NOMO-1 treated with DMSO at 0.1 percent for 48 hours (cell line): Measurements from ENCODE around the gene CDK15.
A peak's percentile ranks its signal among the peaks of the same experiment; 100 is the strongest.
"Not testable (repeated sequence)": the region's sequence is repeated elsewhere in the genome, so short reads cannot be mapped to it uniquely, and the experiment has no call there.

Experiments used
- DNase-seq: peaks from one replicate; lab custom pipeline; 2025; ENCODE audit not compliant: unreplicated experiment; lab: John Stamatoyannopoulos, UW

The CDK15 gene

DNA sequence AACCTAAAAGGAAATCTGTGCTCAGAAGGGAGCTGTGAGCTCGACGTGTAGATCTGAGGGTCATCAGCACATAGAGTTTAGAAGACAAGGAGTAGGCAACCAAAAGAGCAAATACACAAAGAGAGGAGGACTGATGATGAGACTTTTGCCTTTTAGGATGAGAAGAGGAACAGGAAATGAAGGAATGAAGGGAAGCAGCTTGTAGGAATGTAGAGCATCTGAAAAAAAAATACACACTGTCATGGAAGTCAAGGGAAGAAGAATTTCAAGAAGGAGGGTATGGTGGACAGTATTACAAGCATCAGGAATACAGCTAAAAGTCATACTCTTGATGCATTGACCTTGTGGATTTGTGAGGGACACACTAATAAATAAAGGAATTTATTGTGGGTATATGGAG, 21.9 kb downstream of the CDK15 start:
- no peak for DNase-seq

DNA sequence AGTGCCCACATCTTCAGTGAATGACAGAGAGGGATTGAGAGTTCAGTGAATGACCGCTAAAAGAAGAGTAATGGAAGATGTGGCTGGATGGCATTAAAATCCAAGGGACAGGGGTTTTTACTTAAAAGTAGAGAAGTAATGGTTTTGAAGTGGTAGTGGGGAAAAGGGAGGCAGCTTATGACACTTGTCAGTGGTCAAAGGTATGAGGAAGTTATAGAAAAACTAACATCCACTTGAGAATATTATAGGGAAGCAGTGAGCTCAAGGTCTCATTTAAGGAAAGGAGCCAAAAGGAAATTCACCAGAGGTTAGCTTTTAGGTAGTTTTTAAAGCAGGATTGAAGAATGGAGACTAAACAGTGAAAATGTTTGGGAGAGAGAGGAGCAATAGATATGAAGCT, 24.3 kb downstream of the CDK15 start:
- peak; percentile 17 for DNase-seq

DNA sequence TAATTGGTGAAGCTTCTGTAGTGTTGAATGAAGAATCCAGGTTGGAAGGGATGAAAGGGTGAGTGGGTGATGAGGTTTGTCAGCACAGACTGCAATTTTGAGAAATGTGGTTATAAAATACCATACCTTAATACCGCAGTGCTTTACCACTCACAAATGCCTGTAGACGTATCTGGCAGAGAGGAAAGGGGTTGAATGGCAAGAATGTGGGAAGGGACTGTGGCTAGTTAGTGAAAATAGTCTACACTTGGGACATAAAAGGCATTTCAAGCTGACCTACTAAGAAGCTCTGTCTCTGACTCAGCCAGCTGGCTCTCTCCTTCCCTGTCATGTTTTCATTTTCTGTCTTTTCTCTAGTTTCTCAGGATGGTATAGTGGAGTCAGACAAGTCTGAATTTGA, 25.1 kb downstream of the CDK15 start:
- DNase-seq, result no peak

DNA sequence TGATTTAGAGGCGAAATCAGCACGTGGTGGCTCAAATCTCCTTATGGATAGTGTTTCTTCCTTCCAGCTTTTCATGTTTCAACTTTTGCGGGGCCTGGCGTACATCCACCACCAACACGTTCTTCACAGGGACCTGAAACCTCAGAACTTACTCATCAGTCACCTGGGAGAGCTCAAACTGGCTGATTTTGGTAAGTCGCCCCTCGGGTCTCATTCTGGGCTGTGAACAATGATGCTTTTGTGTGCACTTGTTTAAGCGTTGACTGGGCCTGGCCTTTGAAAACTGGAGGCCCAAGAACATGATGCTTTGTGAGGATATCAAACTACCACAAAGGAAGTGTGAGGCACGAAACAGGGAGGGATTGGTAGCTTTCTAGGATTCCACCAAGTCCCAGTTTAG, 27.4 kb downstream of the CDK15 start:
- DNase-seq, result no peak

DNA sequence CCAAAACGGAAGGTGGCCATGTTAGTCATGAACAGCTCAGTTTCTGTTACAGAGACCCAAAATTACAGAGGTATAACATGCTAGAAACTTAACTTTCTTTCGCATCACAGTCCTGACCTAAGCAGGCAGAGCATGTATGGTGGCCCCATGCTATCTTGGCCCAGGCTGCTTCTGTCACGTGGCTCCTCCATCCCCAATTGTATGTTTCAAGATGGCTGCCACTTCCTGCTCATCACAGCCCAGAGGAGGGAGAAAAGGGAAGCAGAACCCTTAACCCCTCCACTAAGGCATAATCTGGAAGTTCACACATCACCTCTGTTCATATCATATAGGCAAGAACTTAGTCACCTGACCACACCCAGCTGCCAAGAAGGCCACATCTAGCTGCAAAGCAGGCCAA, 28.7 kb downstream of the CDK15 start:
- DNase-seq, result no peak

DNA sequence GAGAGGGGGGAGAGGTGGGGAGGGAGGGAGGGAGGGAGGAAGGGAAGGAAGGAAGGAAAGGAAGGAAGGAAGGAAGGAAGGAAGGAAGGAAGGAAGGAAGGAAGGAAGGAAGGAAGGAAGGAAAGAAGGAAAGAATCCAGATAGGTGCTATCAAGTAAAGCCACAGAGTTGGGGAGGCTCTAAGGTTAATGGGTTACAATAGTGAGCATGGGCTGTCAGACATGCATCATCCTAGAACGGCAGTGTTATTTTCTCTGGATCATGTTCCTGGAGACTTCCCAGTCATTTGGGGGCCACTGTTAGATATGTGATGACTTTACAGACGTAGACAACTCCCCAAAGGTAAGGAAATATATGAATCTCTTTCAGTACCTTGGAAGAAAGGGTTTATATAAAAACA, 31.1 kb downstream of the CDK15 start:
- no peak for DNase-seq

DNA sequence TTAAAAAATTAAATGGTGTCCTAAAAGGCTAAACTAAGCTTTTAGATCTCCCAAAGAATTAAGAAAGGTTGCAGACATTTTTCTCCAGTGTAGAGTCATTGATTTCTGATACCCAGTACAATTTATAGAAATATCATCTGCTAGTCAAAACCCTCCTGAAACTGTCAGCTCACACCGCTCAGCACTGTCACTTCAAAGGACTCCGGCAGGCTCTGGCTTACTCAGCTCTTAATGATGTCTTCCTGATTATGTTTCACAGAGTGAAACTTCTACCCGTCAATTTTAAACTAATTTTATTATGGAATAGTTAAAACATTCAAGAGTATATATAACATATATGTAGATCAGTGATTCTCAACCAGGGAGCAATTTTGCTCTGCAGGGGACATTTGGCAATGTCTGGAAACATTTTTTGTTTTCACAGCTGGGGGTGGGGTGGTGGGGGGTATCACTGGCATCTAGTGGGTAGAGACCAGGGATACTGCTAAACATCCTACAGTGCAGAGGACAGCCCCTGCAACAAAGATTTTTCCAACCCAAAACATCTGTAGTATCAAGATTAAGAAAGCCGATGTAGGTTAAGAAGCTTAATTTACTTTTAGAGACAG, 31.6 kb downstream of the CDK15 start:
- no peak for DNase-seq

DNA sequence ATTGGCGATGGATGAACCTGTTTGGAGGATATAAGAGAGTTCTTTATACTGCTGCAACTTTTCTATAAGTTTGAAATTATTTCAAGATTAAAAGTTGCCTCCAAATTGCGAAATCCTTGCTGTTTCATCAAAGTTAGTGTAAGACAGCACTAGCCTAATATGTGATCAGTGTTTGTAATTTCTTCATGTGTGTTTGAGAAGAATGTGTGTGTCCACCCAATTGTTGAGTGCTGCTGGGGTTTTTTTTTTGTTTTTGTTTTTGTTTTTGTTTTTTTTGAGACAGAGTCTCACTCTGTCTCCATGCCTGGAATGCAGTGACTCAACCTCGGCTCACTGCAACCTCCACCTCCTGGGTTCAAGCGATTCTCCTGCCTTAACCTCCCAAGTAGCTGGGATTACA, 33.4 kb downstream of the CDK15 start:
- DNase-seq, result no peak

DNA sequence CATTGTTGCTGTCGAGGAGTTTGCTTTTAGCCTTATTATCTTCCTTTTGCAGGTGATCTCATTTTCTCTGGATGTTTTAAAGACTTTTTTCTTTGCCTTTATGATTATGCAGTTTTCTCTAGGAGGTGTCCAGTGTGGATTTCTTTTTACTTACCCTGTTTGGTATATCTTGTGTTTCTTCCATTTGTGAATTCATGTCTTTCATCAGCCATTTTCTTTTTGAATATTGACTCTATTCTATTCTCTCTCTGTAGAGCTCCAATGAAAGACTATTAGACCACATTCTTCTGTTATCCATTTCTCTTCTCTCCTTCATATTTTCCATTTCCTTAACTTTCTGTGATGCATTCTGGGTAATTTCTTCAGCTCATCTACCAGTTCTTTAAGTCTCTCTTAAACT, 34.4 kb downstream of the CDK15 start:
- DNase-seq, result no peak

DNA sequence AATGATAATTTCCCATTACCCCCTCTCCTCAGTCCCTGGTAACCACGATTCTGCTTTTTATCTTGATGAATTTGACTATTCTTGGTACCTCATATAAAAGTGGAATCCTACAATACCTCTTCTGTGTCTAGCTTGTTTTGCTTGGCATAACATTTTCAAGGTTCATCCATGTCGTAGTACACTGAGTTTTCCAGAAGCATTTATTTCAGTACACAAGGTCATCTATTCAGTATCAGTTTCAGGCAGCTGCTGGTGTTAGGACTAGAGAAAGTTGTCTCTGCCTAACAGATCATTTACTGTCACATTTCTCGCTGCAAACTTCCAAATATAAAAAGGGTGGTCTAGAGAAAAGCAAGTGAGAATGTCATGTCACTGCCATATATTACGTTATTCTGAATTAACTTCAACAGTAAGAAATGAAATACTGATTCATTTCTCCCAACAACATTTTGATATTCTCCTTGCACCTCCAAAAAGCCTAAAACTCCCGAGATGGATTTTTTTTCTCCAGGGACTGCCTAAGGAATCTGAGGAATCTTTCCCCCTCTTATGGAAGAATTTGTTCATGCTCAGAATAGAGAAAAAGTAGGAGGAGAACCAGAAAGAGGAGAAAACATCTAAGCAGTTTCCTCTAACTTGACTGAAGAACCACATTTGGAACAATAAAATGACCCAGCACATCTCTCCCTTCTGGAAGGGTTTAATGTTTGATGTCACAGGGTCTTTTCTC, 36.0 kb downstream of the CDK15 start:
- no peak for DNase-seq

DNA sequence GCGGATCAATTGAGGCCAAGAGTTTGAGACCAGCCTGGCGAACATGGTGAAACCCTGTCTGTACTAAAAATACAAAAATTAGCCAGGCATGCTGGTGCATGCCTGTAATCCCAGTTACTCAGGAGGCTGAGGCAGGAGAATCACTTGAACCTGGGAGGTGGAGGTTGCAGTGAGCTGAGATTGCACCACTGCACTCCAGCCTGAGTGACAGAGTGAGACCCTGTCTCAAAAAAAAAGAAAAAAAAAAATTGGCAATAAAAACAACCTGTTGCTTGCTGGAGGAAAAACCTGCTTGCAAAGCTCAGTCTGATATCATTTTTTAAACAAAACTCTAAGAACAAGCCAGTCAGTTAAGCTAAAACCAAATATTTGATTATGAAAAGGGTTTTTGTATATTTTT, 38.6 kb downstream of the CDK15 start:
- not testable (repeated sequence) for DNase-seq

DNA sequence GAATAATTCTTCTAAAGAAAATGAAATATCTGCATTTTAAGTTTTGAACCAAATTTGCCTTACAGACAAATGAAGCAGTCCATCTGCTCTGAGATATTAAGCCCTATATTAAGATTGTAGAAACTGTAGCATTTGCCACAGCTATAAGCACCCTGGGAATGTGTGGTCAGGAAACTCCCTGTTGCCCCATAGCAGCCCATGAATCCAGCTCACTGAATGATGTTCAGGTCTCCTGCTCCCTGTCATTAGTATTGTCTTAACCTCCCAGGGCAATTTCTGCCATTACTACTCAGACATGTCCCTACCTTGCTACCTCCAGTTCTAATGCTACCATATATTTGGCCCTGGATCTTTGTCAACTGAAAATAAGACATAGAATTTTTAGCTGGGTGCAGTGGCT, 41.1 kb downstream of the CDK15 start:
- DNase-seq, result no peak

DNA sequence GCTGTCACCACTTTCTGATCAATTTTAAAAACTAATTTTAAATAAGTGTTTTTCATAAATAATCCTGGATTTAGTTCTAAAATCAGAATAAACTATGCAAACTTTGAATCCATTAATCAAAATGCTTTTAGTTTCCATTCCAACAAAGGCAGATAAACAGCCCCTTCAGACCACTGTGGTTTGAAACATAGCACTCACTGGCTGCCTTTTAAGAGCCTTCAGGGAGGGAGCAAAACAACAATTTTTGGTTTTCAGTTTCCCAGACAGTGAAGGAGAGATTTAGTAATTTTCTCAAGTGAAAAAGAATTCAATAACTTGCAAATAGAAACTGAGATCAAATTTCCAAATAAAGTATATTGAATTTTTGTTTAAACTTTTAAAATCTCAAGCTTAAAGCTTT, 46.1 kb downstream of the CDK15 start:
- DNase-seq, result no peak

DNA sequence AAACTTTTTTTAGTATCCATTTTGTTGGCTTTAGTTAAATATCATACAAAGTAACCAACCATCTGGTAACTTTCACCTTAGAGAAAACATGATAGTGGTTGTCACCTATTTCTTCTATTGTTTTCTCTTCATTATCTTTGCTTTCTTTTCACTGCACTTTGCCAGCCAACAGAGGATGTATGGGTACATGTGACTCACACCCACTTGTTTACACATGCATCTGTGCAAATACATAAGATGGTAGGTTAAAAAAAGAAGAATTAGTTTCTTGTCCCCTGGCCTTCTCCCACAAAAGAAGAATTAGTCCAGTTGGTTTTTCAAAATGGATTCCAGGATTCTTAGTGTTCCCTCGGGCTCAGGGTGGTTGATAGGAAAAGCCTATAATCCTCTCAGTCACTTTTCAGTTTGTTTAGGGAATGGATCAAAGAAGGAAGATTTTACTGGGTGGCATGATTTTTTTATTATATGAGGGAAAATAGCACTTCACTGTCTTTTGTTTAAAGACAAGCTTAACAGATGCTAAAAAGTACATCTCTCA, 46.6 kb downstream of the CDK15 start:
- no peak for DNase-seq

DNA sequence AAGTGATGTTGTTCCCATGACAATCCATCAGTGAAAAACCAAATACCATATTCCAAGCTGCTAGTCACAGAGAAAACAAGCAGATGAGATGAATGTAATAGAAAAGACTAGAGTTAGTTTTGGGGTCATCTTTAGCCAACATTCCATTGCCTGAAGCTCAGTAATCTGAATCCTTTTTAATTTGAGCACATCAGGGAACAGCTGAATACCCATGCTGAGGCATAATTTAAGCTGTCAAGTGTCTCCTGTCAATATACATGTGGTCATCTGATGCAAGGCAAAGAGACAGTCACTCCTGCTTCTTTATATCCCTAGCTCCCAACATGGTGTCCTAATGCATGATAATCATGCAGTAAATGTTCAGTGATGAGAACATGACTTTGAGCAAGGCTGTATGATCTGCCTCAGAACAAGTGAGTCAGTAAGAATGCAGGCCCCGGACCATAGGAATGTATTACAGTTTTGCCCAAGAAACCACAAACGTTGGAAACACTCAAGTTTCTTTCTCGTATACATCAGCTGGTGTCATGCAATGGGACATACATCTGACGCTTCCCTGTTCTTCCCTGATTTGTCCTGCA, 48.0 kb downstream of the CDK15 start:
- no peak for DNase-seq

DNA sequence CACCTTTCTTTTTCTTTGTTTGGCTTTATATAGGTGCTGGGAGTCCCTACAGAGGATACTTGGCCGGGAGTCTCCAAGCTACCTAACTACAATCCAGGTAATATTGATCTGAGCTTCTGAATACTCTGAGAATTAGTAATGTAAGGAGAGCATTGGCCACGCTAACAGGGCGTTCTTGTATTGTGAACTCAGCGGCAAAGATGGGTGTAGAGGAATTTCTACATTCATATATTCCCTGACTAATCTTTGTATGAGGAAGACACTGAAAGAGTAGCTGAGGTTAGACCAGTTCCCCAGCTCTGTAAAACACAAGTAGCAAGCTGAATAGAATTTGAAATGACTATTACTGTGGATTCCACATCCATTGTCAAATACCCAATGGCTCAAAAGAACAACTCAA, 48.5 kb downstream of the CDK15 start:
- DNase-seq, result no peak

DNA sequence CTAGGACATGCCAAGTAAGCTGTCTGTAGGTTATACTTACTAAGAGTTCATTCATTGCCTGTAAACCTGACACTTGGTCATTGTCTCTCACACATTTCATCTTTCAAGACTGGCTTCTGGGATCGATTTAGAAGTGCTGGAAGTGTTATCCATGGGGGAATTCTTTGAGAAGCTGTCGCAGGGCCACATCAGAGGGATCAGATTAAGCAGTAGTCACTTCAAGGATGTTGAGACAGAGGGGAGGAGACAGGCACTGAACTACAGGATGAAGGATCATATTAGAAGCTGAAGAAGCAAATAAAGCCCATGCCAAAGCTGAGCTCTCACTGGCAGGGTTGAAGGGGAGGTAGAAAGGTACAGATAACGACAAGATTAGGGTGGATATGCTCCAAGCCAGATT, 49.0 kb downstream of the CDK15 start:
- DNase-seq, result no peak

DNA sequence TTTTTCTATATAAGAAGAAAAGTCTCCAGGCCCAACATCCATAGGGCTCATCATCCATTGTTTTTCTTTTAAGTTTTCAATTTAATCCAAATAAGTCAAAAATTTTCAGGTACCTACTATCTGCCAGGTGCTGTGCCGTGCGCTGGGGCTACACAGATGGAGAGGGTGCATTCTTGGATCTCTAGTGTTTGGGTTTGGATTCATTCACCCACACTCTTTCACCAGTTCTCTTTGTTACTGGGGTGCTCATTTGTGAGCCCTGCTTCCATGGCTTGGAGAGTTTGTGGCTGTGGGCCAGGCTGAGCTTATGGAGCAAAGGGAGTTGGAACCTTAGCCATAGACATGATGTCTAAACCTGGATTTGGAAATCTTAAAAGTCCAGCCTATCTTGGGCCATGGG, 51.0 kb downstream of the CDK15 start:
- no peak for DNase-seq

DNA sequence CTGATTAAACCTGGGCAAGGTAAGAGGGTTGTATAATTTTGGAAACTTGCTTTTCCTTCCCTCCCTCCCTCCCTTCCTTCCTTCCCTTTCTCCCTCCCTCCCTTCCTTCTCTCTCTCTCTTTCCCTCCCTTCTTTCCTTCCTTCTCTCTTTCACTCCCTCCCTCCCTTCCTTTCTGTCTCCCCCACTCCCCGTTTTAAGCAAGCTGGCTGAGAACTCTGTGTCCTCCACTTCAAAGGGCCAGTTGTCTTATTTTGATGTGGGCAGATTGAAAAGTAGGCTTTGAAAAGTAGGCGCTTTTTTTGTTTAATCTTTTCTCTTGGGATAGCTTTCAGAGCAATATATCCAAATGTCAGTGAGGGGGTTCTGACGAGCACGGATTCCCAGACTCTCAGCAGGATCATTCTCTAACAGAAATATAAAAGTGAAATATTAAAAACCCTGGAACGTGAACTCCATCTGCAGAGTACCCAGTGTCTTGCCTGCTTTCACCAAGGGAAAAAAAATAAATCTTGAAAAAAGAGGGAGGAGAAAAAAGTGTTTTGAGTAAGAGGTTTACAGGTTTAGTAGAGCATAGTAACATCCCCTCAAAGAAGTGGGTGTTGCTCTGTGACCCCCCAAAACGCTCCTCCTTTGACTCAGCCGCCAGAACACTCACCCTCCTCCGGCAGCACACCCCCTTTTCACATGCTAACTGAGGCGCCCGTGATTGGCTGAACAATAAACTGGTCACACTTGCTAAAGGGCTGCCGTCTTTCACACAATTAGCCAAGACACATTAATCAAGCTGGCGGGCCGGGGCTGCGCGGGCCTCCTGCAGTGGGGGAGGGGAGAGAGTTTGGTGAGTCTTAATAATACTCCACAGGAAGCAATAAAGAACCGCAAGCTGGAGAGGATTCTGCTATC, 52.2 kb downstream of the CDK15 start:
- DNase-seq, result peak; percentile 75

DNA sequence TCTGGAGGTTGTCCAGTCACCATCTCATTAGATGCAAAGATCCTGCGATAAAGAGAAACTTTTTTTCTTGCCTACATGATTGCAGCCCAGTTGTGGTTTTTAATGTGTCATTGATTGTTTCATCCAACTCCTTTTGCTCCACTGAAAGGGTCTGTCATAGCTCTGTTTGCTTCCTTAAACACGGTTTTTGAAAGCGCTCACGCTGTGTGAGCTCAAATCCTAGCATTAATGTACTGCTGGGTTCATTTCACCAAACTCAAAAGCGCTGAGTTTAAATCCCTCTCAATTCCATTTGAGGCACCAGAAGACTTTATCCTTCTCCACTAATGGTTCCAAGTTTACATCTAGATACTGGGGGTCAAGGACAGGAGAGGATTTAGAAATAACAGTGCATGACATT, 53.6 kb downstream of the CDK15 start:
- no peak for DNase-seq

DNA sequence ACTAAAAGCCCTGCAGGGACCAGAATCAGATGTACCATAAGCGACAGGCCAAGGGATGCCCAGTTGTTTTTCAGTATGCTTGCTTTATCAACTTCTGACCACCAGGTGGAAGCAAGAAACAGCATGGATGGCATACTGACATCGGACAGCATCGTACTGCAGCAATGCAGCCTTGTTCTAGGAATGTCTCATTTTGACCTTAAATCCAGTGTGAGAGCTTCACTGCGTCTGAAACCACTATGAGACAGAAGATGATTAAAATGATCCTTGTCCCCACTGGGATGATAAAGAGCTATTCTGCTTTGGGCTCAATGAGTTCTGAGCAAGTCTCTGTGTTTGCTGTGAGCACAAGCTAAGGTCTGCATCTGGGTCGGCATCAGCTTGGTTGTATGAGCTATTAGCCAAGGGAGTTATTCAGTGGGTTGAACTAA, 54.3 kb downstream of the CDK15 start:
- peak; percentile 58 for DNase-seq
